B cell (primary cell): ENCODE measurements around the gene RANBP10. TPM values are rescaled to one million over a fixed set of nuclear protein-coding genes. Genes with fewer than 3 reads are reported as not detected.

Experiments used
- ATAC-seq: fragments of 200-7000 bp; cut with Tn5 transposase; one replicate; pipeline ENCODE4 v1.10.0; 2021; ENCODE audit warnings: low read depth, mild to moderate bottlenecking, moderate number of reproducible peaks, moderate library complexity
- CTCF ChIA-PET: fragments of 350-600 bp; sonication (Branson Sonifier 250); formaldehyde crosslinking; loops from one replicate; lab custom pipeline; 2021; ENCODE audit warnings: antibody characterized with exemption, inconsistent platforms; lab: Charles Lee
- POLR2A ChIA-PET: fragments of 350-600 bp; sonication (Branson Sonifier 250); formaldehyde crosslinking; loops from one replicate; lab custom pipeline; 2021; ENCODE audit warnings: antibody characterized with exemption; lab: Charles Lee
- DNase-seq: peaks from one replicate; pipeline ENCODE4 v3.0.0; 2013
- H2AFZ ChIP-seq: 2 replicates; pipeline ENCODE4 v1.6.1; 2012; ENCODE audit warnings: mild to moderate bottlenecking, low read depth, low read length; ENCODE audit not compliant: insufficient read depth, poor library complexity, severe bottlenecking
- H3K27ac ChIP-seq, 2 donors: 1 replicate in 1 of 2; 2 replicates in 1 of 2; pipeline ENCODE4 v1.5.1; 2012 to 2013; ENCODE audit warnings: low read length in 2 of 2, mild to moderate bottlenecking in 2 of 2, moderate library complexity in 1 of 2
- H3K27me3 ChIP-seq, 4 experiments: fragments of 200-600 bp in 1 of 4; sonication (generic) in 1 of 4; replicated peaks in 1 of 4; 1 replicate in 2 of 4; 2 replicates in 2 of 4; pipeline versions ENCODE4 v1.6.1 to v1.7.0; 2013 to 2016; ENCODE audit warnings: low read length in 3 of 4, mild to moderate bottlenecking in 2 of 4, mixed read lengths in 1 of 4, moderate library complexity in 1 of 4; ENCODE audit not compliant: insufficient read depth in 4 of 4, control insufficient read depth in 3 of 4; ENCODE audit errors: control extremely low read depth in 1 of 4
- H3K36me3 ChIP-seq, 2 experiments: replicated peaks in 1 of 2; 1 replicate in 1 of 2; 2 replicates in 1 of 2; pipeline versions ENCODE4 v1.6.1 to v1.7.1; 2013; ENCODE audit warnings: low read length in 1 of 2; ENCODE audit not compliant: insufficient read depth in 2 of 2, control insufficient read depth in 1 of 2; ENCODE audit errors: control extremely low read depth in 1 of 2, extremely low read depth in 1 of 2
- H3K4me1 ChIP-seq, 2 donors: fragments of 200-600 bp in 1 of 2; sonication (generic) in 1 of 2; 1 replicate in 1 of 2; 2 replicates in 1 of 2; pipeline versions ENCODE4 v1.5.1 to v1.6.1; 2013 to 2017; ENCODE audit warnings: low read length in 2 of 2; ENCODE audit not compliant: control insufficient read depth in 2 of 2, insufficient read depth in 2 of 2
- H3K4me2 ChIP-seq: replicated peaks from 2 replicates; pipeline ENCODE3; 2012; ENCODE audit warnings: mild to moderate bottlenecking, low read depth, low read length; ENCODE audit not compliant: poor library complexity, severe bottlenecking
- H3K4me3 ChIP-seq, 5 experiments: fragments of 200-600 bp in 1 of 5; sonication (generic) in 1 of 5; 1 replicate in 3 of 5; 2 replicates in 2 of 5; pipeline versions ENCODE4 v1.5.1 to v1.7.0; 2011 to 2016; ENCODE audit warnings: low read length in 4 of 5, mild to moderate bottlenecking in 4 of 5, low read depth in 2 of 5, control low read depth in 1 of 5, moderate library complexity in 1 of 5; ENCODE audit not compliant: insufficient read depth in 1 of 5; ENCODE audit errors: control extremely low read depth in 1 of 5, extremely low read depth in 1 of 5
- H3K79me2 ChIP-seq: fragments of 200-600 bp; sonication (generic); one replicate; pipeline ENCODE4 v1.6.0; 2016; ENCODE audit warnings: low read length; ENCODE audit not compliant: control insufficient read depth, insufficient read depth
- H3K9ac ChIP-seq: fragments of 200-600 bp; sonication (generic); 2 replicates; pipeline ENCODE4 v1.6.1; 2017; ENCODE audit warnings: mild to moderate bottlenecking, low read length, moderate library complexity
- H3K9me3 ChIP-seq, 3 donors: one replicate each; pipeline versions ENCODE4 v1.6.1 to v1.7.1; 2013; ENCODE audit warnings: low read length in 2 of 3; ENCODE audit not compliant: control insufficient read depth in 2 of 3, insufficient read depth in 1 of 3; ENCODE audit errors: control extremely low read depth in 1 of 3
- H4K20me1 ChIP-seq: 2 replicates; pipeline ENCODE4 v1.6.0; 2012; ENCODE audit warnings: mild to moderate bottlenecking, low read length; ENCODE audit not compliant: insufficient read depth, control insufficient read depth, poor library complexity, severe bottlenecking
- H3K27ac Mint-ChIP-seq: one replicate; pipeline ENCODE4 v1.8.0; 2021; ENCODE audit warnings: mixed read lengths
- H3K27me3 Mint-ChIP-seq: one replicate; pipeline ENCODE4 v1.8.0; 2021; ENCODE audit warnings: mixed read lengths
- H3K4me1 Mint-ChIP-seq: one replicate; pipeline ENCODE4 v1.8.0; 2021; ENCODE audit warnings: mixed read lengths
- H3K4me3 Mint-ChIP-seq: one replicate; pipeline ENCODE4 v1.8.0; 2021; ENCODE audit warnings: mixed read lengths
- H3K9me3 Mint-ChIP-seq: one replicate; pipeline ENCODE4 v1.8.0; 2022; ENCODE audit warnings: mixed read lengths; ENCODE audit not compliant: insufficient read depth
- EZH2 ChIP-seq: IDR thresholded peaks from 2 replicates; pipeline ENCODE4 v1.6.1; 2012; ENCODE audit warnings: borderline replicate concordance, low read depth, mild to moderate bottlenecking, moderate library complexity, low read length; ENCODE audit not compliant: insufficient read depth, poor library complexity, severe bottlenecking
- WGBS: methylation state at CpG from one replicate; pipeline ENCODE4 v1.1.5; 2013; ENCODE audit warnings: missing lambda C conversion rate; ENCODE audit not compliant: insufficient coverage; 5-methylcytosine and 5-hydroxymethylcytosine counted together
- intact Hi-C: fragments of 100-400 bp; cut with micrococcal nuclease; formaldehyde crosslinking; loops from one replicate; pipeline ENCODE4 v1.10.0; 2022
- polyA plus RNA-seq: library from polyadenylated mRNA; depleted of rRNA; stranded (reverse); fragments of >200 nt; gene quantifications from 2 replicates; pipeline ENCODE4 v1.2.3, GENCODE V29; 2012
- total RNA-seq, 2 donors: library from RNA; stranded (reverse); fragments of 120-200 nt in 1 of 2; gene quantifications; 1 replicate in 1 of 2; 2 replicates in 1 of 2; pipeline versions ENCODE4 v1.2.3 to v1.2.4, GENCODE V29; 2013 to 2022
- TF ChIP-seq, protein P1 (sequence below): fragments of 200-600 bp; IDR thresholded peaks from one replicate; pipeline ENCODE4 v1.8.0; 2022; ENCODE audit warnings: antibody characterized with exemption, mild to moderate bottlenecking

RANBP10 gene
- total and polyA plus RNA-seq, 2 donors (not counting 1 experiment from before 2014, with no cell fraction given), result 29.0 to 32.2 TPM

- TF ChIP-seq EZH2, result no peak
- TF ChIP-seq, protein P1, sequence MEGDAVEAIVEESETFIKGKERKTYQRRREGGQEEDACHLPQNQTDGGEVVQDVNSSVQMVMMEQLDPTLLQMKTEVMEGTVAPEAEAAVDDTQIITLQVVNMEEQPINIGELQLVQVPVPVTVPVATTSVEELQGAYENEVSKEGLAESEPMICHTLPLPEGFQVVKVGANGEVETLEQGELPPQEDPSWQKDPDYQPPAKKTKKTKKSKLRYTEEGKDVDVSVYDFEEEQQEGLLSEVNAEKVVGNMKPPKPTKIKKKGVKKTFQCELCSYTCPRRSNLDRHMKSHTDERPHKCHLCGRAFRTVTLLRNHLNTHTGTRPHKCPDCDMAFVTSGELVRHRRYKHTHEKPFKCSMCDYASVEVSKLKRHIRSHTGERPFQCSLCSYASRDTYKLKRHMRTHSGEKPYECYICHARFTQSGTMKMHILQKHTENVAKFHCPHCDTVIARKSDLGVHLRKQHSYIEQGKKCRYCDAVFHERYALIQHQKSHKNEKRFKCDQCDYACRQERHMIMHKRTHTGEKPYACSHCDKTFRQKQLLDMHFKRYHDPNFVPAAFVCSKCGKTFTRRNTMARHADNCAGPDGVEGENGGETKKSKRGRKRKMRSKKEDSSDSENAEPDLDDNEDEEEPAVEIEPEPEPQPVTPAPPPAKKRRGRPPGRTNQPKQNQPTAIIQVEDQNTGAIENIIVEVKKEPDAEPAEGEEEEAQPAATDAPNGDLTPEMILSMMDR, result no peak
- Histone ChIP-seq H3K79me2 (peaks cover 40% of the 10 kb centered on the region), H3K27me3 (no peaks in the 10 kb centered on the region), H3K36me3 (no peaks in the 10 kb centered on the region), H3K9me3 (no peaks in the 10 kb centered on the region), H3K4me1 (no peaks in the 10 kb centered on the region), H2AFZ (no peak overlapping the region), H3K9ac (no peak overlapping the region), H3K4me2 (no peak overlapping the region), H3K27ac (no peak overlapping the region), H4K20me1 (no peaks in the 10 kb centered on the region), H3K4me3 (no peak overlapping the region)
- ChIA-PET CTCF (no interaction called here), POLR2A (no interaction called here)
- H3K27ac Mint-ChIP-seq, result no peak overlapping the region
- no peak overlapping the region for H3K4me3 Mint-ChIP-seq
- peaks cover 6% of the 10 kb centered on the region for H3K4me1 Mint-ChIP-seq
- WGBS, result 94% methylated on average over 2 of the region's 2 CpGs
- DNase-seq (no peak), ATAC-seq (no peak)
- no peaks in the 10 kb centered on the region for H3K27me3 Mint-ChIP-seq
- intact Hi-C loops, result no loop called here
- H3K9me3 Mint-ChIP-seq, result no peaks in the 10 kb centered on the region
These were observed 98.0 kb downstream of the RANBP10 start for GRCh38 chr16:67708368-67708771.

DNA sequence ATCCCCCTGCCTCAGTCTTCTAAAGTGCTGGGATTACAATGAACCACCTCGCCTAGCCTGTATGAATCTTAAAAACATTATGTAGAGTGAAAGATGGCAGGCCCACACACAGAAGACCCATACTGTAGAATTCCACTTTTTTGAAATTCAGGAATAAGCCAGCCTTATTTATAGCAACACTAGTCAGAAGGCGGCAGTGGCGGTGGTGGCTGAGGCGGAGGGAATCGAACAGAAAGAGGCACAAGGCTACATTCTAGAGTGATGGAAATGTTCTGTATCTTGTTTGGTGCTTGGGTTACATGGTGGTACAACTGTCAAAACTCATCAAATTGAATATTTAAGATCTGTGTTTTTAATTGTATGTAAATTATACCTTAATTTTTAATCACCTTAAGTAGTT, 98.6 kb downstream of the RANBP10 start:
- Histone ChIP-seq H3K27ac (no peak overlapping the region), H3K79me2 (peaks cover 36% of the 10 kb centered on the region), H4K20me1 (no peaks in the 10 kb centered on the region), H3K36me3 (no peaks in the 10 kb centered on the region), H3K9me3 (no peaks in the 10 kb centered on the region), H3K4me3 (no peak overlapping the region), H3K9ac (no peak overlapping the region), H3K27me3 (no peaks in the 10 kb centered on the region), H2AFZ (no peak overlapping the region), H3K4me1 (no peaks in the 10 kb centered on the region), H3K4me2 (no peak overlapping the region)
- TF ChIP-seq, protein P1, result no peak
- TF ChIP-seq EZH2, result no peak
- intact Hi-C loops, result no loop called here
- Mint-ChIP-seq H3K9me3 (no peaks in the 10 kb centered on the region), H3K4me1 (peaks cover 5% of the 10 kb centered on the region), H3K27me3 (no peaks in the 10 kb centered on the region), H3K27ac (no peak overlapping the region), H3K4me3 (no peak overlapping the region)
- no CpG with 5 or more reads among the region's 5 CpGs for WGBS
- ATAC-seq (no peak), DNase-seq (no peak)
- ChIA-PET CTCF (no interaction called here), POLR2A (no interaction called here)
